MM.1S (cell line): ENCODE measurements around the gene NMNAT2.
A peak's percentile ranks its signal among the peaks of the same experiment; 100 is the strongest.

Experiments used
- DNase-seq: peaks from one replicate; pipeline ENCODE4 v3.0.0-alpha.2; 2015
- H2AFZ ChIP-seq: fragments of 300-600 bp; sonication (generic); 2 replicates; pipeline ENCODE4 v1.6.0; 2016; ENCODE audit warnings: antibody characterized with exemption, low read length
- H3F3A ChIP-seq: fragments of 300-600 bp; sonication (generic); 2 replicates; pipeline ENCODE4 v1.6.1; 2016; ENCODE audit warnings: mild to moderate bottlenecking, antibody characterized with exemption, low read length, moderate library complexity, mixed read lengths; ENCODE audit not compliant: insufficient read depth
- H3K27ac ChIP-seq: fragments of 300-600 bp; sonication (generic); 2 replicates; pipeline ENCODE4 v1.5.1; 2016; ENCODE audit warnings: mild to moderate bottlenecking, low read length
- H3K27me3 ChIP-seq: fragments of 300-600 bp; sonication (generic); replicated peaks from 2 replicates; pipeline ENCODE4 v1.6.0; 2016; ENCODE audit warnings: low read length; ENCODE audit not compliant: insufficient read depth
- H3K36me3 ChIP-seq: fragments of 300-600 bp; sonication (generic); replicated peaks from 2 replicates; pipeline ENCODE4 v1.6.1; 2016; ENCODE audit warnings: mild to moderate bottlenecking, low read length, mixed read lengths; ENCODE audit not compliant: insufficient read depth
- H3K4me1 ChIP-seq: fragments of 300-600 bp; sonication (generic); 2 replicates; pipeline ENCODE4 v1.6.1; 2016; ENCODE audit warnings: low read length, mixed read lengths
- H3K4me2 ChIP-seq: fragments of 300-600 bp; sonication (generic); 2 replicates; pipeline ENCODE4 v1.6.0; 2016; ENCODE audit warnings: low read depth, low read length
- H3K4me3 ChIP-seq: fragments of 300-600 bp; sonication (generic); 2 replicates; pipeline ENCODE4 v1.5.1; 2016; ENCODE audit warnings: low read length, mixed read lengths
- H3K79me2 ChIP-seq: fragments of 300-600 bp; sonication (generic); 2 replicates; pipeline ENCODE4 v1.6.1; 2016; ENCODE audit warnings: mixed run types, low read length, mixed read lengths
- H3K9ac ChIP-seq: fragments of 300-600 bp; sonication (generic); 2 replicates; pipeline ENCODE4 v1.6.1; 2016; ENCODE audit warnings: low read length, mixed read lengths
- H3K9me2 ChIP-seq: fragments of 300-600 bp; sonication (generic); replicated peaks from 2 replicates; pipeline ENCODE4 v1.6.1; 2016; ENCODE audit warnings: mild to moderate bottlenecking, low read length, mixed read lengths; ENCODE audit not compliant: insufficient read depth
- H3K9me3 ChIP-seq: fragments of 300-600 bp; sonication (generic); replicated peaks from 2 replicates; pipeline ENCODE4 v1.6.1; 2016; ENCODE audit warnings: mild to moderate bottlenecking, low read length, mixed read lengths; ENCODE audit not compliant: insufficient read depth
- H4K20me1 ChIP-seq: fragments of 300-600 bp; sonication (generic); 2 replicates; pipeline ENCODE4 v1.6.1; 2016; ENCODE audit warnings: mild to moderate bottlenecking, low read length, moderate library complexity, mixed read lengths; ENCODE audit not compliant: insufficient read depth
- CTCF ChIP-seq: fragments of 300-600 bp; sonication (generic); IDR thresholded peaks from 2 replicates; pipeline ENCODE4 v1.5.1; 2016; ENCODE audit warnings: antibody characterized with exemption, low read length, mixed read lengths
- EZH2 ChIP-seq: fragments of 300-600 bp; sonication (generic); optimal IDR thresholded peaks from 2 replicates; pipeline ENCODE3; 2017; ENCODE audit warnings: low read depth, mild to moderate bottlenecking, antibody characterized with exemption, low read length, mixed read lengths
- EZH2phosphoT487 ChIP-seq: fragments of 300-600 bp; sonication (generic); IDR thresholded peaks from 2 replicates; pipeline ENCODE4 v1.6.1; 2018; ENCODE audit warnings: antibody characterized with exemption, low read length

Gene NMNAT2

GRCh38 chr1:183319606-183320005, 98.6 kb downstream of the NMNAT2 start:
- no peaks in the 10 kb centered on the region for H3K27me3 ChIP-seq
- no peaks in the 10 kb centered on the region for H3K9me2 ChIP-seq
- H3K4me1 ChIP-seq = no peaks in the 10 kb centered on the region
- no peaks in the 10 kb centered on the region for H3K36me3 ChIP-seq
- no peaks in the 10 kb centered on the region for H3K9me3 ChIP-seq
- H3K27ac ChIP-seq = no peak overlapping the region
- H2AFZ ChIP-seq = no peak overlapping the region
- no peak for DNase-seq
- H4K20me1 ChIP-seq = no peaks in the 10 kb centered on the region
- no peaks in the 10 kb centered on the region for H3F3A ChIP-seq
- no peak overlapping the region for H3K9ac ChIP-seq
- no peak overlapping the region for H3K4me2 ChIP-seq
- H3K79me2 ChIP-seq = no peaks in the 10 kb centered on the region
- H3K4me3 ChIP-seq = no peak overlapping the region
- no peak for TF ChIP-seq EZH2
- TF ChIP-seq EZH2phosphoT487 = no peak
- TF ChIP-seq CTCF = no peak

GRCh38 chr1:183319051-183319450, 99.1 kb downstream of the NMNAT2 start:
- Histone ChIP-seq H2AFZ (no peak overlapping the region), H4K20me1 (no peaks in the 10 kb centered on the region), H3K4me2 (no peak overlapping the region), H3K4me3 (no peak overlapping the region), H3K36me3 (no peaks in the 10 kb centered on the region), H3K9ac (no peak overlapping the region), H3K9me3 (no peaks in the 10 kb centered on the region), H3K27ac (no peak overlapping the region), H3K9me2 (no peaks in the 10 kb centered on the region), H3K27me3 (no peaks in the 10 kb centered on the region), H3K4me1 (no peaks in the 10 kb centered on the region), H3F3A (no peaks in the 10 kb centered on the region), H3K79me2 (no peaks in the 10 kb centered on the region)
- TF ChIP-seq EZH2 (no peak), CTCF (no peak), EZH2phosphoT487 (no peak)
- no peak for DNase-seq

- H3K27me3 ChIP-seq = no peaks in the 10 kb centered on the region
- no peaks in the 10 kb centered on the region for H3K79me2 ChIP-seq
- no peak for DNase-seq
- H2AFZ ChIP-seq = no peak overlapping the region
- H3K4me3 ChIP-seq = no peak overlapping the region
- no peak overlapping the region for H3K4me2 ChIP-seq
- H3K9me2 ChIP-seq = no peaks in the 10 kb centered on the region
- H3K9ac ChIP-seq = no peak overlapping the region
- H3K27ac ChIP-seq = no peak overlapping the region
- no peaks in the 10 kb centered on the region for H3F3A ChIP-seq
- no peaks in the 10 kb centered on the region for H3K36me3 ChIP-seq
- no peak for TF ChIP-seq EZH2
- TF ChIP-seq CTCF = peak; percentile 23
- no peak for TF ChIP-seq EZH2phosphoT487
- H3K9me3 ChIP-seq = no peaks in the 10 kb centered on the region
- no peaks in the 10 kb centered on the region for H4K20me1 ChIP-seq
- no peaks in the 10 kb centered on the region for H3K4me1 ChIP-seq
These were observed 99.7 kb downstream of the NMNAT2 start for GRCh38 chr1:183318433-183318832.
